Left ventricle myocardium inferior (tissue), 1 donor: ENCODE results near the gene COL18A1. TPM values are rescaled to one million over a fixed set of nuclear protein-coding genes. Genes with fewer than 3 reads are reported as not detected.
"Not testable (repeated sequence)": the region's sequence is repeated elsewhere in the genome, so short reads cannot be mapped to it uniquely, and the experiment has no call there.

Experiments
- DNase-seq: peaks from one replicate; pipeline ENCODE4 v3.0.0-alpha.2; 2020
- H3K27ac ChIP-seq: fragments of 200-600 bp; replicated peaks from 2 replicates; pipeline ENCODE4 v1.8.0; 2021
- H3K27me3 ChIP-seq: fragments of 200-600 bp; 2 replicates; pipeline ENCODE4 v1.8.0; 2021; ENCODE audit warnings: low read depth
- H3K36me3 ChIP-seq: fragments of 200-600 bp; 2 replicates; pipeline ENCODE4 v1.8.0; 2021
- H3K4me1 ChIP-seq: fragments of 200-600 bp; 2 replicates; pipeline ENCODE4 v1.8.0; 2021
- H3K4me3 ChIP-seq: fragments of 200-600 bp; 2 replicates; pipeline ENCODE4 v1.8.0; 2021; ENCODE audit warnings: mild to moderate bottlenecking, moderate library complexity
- H3K9me3 ChIP-seq: fragments of 200-600 bp; replicated peaks from 2 replicates; pipeline ENCODE4 v1.8.0; 2021
- intact Hi-C: fragments of 100-400 bp; cut with micrococcal nuclease; formaldehyde crosslinking; loops from one replicate; pipeline ENCODE4 v1.11.0; 2022
- microRNA-seq: library from miRNA; unstranded; fragments of <30 nt; microRNA quantifications from one replicate; pipeline ENCODE4 v1.2.0, GENCODE V29; 2020
- total RNA-seq: library from RNA; stranded (reverse); fragmentation: NEBNext Ultra II Directional; extraction: Animal tissue kit (Norgen Biotek cat#: 25700); gene quantifications from one replicate; pipeline ENCODE4 v1.2.1, GENCODE V29; 2021
- TF ChIP-seq, protein P1 (sequence below): fragments of 200-600 bp; IDR thresholded peaks from 2 replicates; pipeline ENCODE4 v1.8.0; 2021; ENCODE audit warnings: antibody characterized with exemption, mild to moderate bottlenecking, borderline replicate concordance
- donor health status: DM: no; HTN: yes; CAD: no; lungs with severe emphysema.

Gene COL18A1
- total RNA-seq, 1 donor from 2014 or later = 66.5 TPM

DNA sequence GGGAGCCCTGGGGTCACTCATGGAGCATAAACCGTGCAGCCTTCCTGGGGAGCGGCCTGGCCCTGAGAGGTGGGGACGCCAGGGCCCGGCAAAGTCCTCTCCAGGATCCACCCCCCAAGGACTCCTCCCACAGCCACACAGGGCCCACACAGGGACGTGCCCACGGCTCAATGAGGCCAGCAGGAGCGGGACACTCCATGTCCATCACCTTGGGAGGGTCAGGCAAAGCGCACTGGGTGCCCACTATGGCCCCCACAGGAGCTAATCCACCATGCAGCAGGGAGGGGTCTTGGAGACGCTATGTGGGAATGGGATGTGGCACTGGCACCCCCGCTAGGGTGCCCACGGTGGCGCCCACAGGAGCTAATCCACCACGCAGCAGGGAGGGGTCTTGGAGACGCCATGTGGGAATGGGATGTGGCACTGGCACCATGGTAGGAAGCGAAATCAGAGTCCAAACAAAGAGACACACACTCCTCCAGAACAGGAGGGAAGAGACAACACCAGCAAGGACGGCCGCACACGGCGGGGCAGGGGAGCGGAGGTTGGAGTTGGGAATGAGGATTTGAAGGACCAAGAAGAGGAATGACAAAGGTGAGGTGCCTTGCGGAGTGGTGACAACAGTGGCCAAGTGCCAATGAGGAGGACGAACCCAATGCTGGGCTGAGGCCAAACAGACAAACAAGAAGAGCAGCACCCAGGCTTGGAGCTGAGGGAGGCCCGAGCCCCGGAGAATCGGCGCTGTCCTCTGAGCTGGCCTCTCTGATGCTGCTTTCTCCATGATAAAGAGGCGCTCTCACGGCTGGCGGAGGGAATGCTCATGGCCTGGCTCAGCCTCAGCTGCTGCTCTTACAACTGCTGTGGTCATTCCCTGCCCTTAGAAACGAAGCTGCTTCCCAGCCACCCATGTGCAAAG, 155.4 kb downstream of the COL18A1 start:
- H3K27me3 ChIP-seq = peaks cover 53% of the 10 kb centered on the region
- no peak overlapping the region for H3K4me3 ChIP-seq
- H3K9me3 ChIP-seq = peaks cover 6% of the 10 kb centered on the region
- no peaks in the 10 kb centered on the region for H3K36me3 ChIP-seq
- TF ChIP-seq, protein P1, sequence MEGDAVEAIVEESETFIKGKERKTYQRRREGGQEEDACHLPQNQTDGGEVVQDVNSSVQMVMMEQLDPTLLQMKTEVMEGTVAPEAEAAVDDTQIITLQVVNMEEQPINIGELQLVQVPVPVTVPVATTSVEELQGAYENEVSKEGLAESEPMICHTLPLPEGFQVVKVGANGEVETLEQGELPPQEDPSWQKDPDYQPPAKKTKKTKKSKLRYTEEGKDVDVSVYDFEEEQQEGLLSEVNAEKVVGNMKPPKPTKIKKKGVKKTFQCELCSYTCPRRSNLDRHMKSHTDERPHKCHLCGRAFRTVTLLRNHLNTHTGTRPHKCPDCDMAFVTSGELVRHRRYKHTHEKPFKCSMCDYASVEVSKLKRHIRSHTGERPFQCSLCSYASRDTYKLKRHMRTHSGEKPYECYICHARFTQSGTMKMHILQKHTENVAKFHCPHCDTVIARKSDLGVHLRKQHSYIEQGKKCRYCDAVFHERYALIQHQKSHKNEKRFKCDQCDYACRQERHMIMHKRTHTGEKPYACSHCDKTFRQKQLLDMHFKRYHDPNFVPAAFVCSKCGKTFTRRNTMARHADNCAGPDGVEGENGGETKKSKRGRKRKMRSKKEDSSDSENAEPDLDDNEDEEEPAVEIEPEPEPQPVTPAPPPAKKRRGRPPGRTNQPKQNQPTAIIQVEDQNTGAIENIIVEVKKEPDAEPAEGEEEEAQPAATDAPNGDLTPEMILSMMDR = no peak
- H3K27ac ChIP-seq = no peak overlapping the region
- peaks cover 8% of the 10 kb centered on the region for H3K4me1 ChIP-seq
- intact Hi-C loops = no loop called here
- DNase-seq = peak; percentile 9

DNA sequence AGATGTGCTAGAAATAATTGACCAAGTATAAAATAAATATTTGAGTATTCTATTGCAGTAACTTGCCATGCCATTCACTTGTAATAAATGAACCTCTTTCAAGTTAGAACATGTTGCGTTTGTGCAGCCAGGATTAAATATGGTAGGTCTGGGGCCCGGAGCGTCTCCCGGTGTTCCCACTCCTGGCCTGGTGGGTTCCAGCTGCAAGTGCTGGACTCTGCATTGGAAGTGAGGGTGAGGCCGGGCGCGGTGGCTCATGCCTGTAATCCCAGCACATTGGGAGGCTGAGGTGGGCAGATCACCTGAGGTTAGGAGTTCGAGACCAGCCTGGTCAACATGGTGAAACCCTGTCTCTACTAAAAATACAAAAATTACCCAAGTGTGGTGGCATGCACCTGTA, 156.3 kb downstream of the COL18A1 start:
- H3K36me3 ChIP-seq, intact Hi-C loops, H3K27ac ChIP-seq, H3K9me3 ChIP-seq, H3K4me3 ChIP-seq, H3K4me1 ChIP-seq: not testable (repeated sequence)
- DNase-seq = peak; percentile 5
- H3K27me3 ChIP-seq = peaks cover 62% of the 10 kb centered on the region

DNA sequence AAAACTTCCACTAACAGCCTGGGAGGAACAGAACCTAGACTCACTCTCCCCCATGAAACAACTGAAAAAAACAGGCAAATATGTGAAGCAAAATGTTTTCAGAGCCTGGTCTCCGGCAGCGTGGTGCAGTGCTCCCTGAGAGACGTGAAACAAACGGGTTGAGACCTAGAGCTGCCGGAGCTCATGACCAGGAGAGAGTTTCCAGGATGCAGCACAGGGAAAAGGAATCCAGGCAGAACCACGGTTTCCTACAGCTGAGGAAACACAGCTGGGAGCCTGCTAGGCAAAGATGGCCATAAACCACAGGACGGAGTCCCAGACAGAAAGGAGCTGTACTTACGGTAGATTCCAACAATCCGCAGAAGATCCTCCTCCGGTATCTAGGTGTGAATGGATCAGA, 157.4 kb downstream of the COL18A1 start:
- no peak for DNase-seq
- H3K9me3 ChIP-seq = peaks cover 6% of the 10 kb centered on the region
- no peak overlapping the region for H3K4me3 ChIP-seq
- H3K4me1 ChIP-seq = no peaks in the 10 kb centered on the region
- no peaks in the 10 kb centered on the region for H3K36me3 ChIP-seq
- intact Hi-C loops = no loop called here
- TF ChIP-seq, protein P1 = no peak
- H3K27me3 ChIP-seq = peaks cover 74% of the 10 kb centered on the region
- H3K27ac ChIP-seq = no peak overlapping the region

DNA sequence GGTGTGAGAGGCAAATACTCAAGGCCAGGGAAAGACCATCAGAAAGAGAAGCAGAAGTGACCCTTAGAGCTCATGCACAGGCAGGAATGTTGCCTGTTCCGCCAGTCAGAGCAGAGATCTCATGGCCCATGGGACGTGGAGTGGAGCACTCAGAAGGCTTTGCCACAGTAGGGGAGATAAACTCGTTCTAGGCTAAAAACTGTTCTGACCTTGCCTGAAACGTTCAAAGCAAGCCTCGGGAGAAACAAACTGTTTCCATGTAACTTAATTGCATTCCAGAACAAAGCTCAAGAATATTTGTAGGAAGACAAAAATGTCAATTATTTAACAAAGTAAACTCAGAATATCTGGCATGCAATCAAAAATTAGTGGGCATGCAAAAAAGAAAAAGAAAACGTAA, 158.0 kb downstream of the COL18A1 start:
- H3K27ac ChIP-seq = no peak overlapping the region
- H3K4me3 ChIP-seq = no peak overlapping the region
- H3K36me3 ChIP-seq = no peaks in the 10 kb centered on the region
- intact Hi-C loops = no loop called here
- DNase-seq = no peak
- H3K4me1 ChIP-seq = no peaks in the 10 kb centered on the region
- TF ChIP-seq, protein P1 = no peak
- H3K9me3 ChIP-seq = peaks cover 6% of the 10 kb centered on the region
- H3K27me3 ChIP-seq = peaks cover 79% of the 10 kb centered on the region

Small RNA genes lying within 50 kb of the gene (microRNA-seq; reads per million reads assigned to microRNA genes)
- 3.4 reads per million, percentile 5 among the genes with 10 or more reads in this experiment for gene MIR6815

Other genes with a start within 250 kb of the COL18A1 start
- 20.9 TPM for gene POFUT2, start 117.3 kb upstream of the COL18A1 start, total RNA-seq
- gene SLC19A1, start 137.3 kb downstream of the COL18A1 start, total RNA-seq = 4.9 TPM
- gene PCBP3, start 238.6 kb downstream of the COL18A1 start, total RNA-seq = 2.9 TPM